ENCODE results near the gene PCSK2. TPM values are rescaled to one million over a fixed set of nuclear protein-coding genes. Genes with fewer than 3 reads are reported as not detected.

Gene PCSK2
- polyA plus RNA-seq, 2 of the 4 experiments (the other 2 are of a cell fraction), result 0.01 TPM; not detected in 1

- TF ChIP-seq ZNF302 (CRISPR knock-in tag; IDR thresholded peaks at IDR 0.05) (no peak), MAX (IDR thresholded peaks at IDR 0.05) (no peak), RARB (CRISPR knock-in tag; IDR thresholded peaks at IDR 0.05) (no peak)
Measured at GRCh38 chr20:17298751-17299150, 71.9 kb downstream of the PCSK2 start (continued).

GRCh38 chr20:17300113-17300512 is 73.3 kb downstream of the PCSK2 start:
- ATAC-seq, result no peak
- Histone ChIP-seq H3K4me1 (no peaks in the 10 kb centered on the region), H3K27ac (no peak overlapping the region), H3K4me2 (no peak overlapping the region), H3K9me3 (no peaks in the 10 kb centered on the region), H3K4me3 (no peak overlapping the region)
- no peak for TF ChIP-seq KDM1A (IDR thresholded peaks at IDR 0.05; ENCODE audit: low read depth)
- TF ChIP-seq MAFK (IDR thresholded peaks at IDR 0.05; ENCODE audit: partially characterized antibody), result no peak
- TF ChIP-seq RCOR1 (IDR thresholded peaks at IDR 0.05; ENCODE audit: low read depth, low read length), result no peak
- TF ChIP-seq SMC3 (IDR thresholded peaks at IDR 0.05), result no peak
- TF ChIP-seq RAD21 (conservative IDR thresholded peaks at IDR 0.05 in 1 of 2, IDR thresholded peaks at IDR 0.05 in 1 of 2), result no peak
- TF ChIP-seq HEYL (CRISPR knock-in tag; IDR thresholded peaks at IDR 0.05), result no peak
- TF ChIP-seq HDAC2 (IDR thresholded peaks at IDR 0.05), result no peak
- no peak for TF ChIP-seq CBX2 (IDR thresholded peaks at IDR 0.05; ENCODE audit: borderline replicate concordance, low read depth)
- TF ChIP-seq TP53 (CRISPR knock-in tag; IDR thresholded peaks at IDR 0.05), result no peak
- TF ChIP-seq POLR2A (IDR thresholded peaks at IDR 0.05; ENCODE audit: low read length), result no peak
- no peak for TF ChIP-seq HOXB13 (CRISPR knock-in tag; IDR thresholded peaks at IDR 0.05; ENCODE audit: low read depth)
- TF ChIP-seq CTCF (IDR thresholded peaks at IDR 0.05), result no peak
- no peak for TF ChIP-seq ATOH8 (CRISPR knock-in tag; IDR thresholded peaks at IDR 0.05; ENCODE audit: low read depth)
- no peak for TF ChIP-seq NPAS2 (CRISPR knock-in tag; IDR thresholded peaks at IDR 0.05; ENCODE audit: borderline replicate concordance)
- TF ChIP-seq FOXS1 (CRISPR knock-in tag; IDR thresholded peaks at IDR 0.05), result no peak
- no peak for TF ChIP-seq RNF2 (IDR thresholded peaks at IDR 0.05; ENCODE audit: borderline replicate concordance, low read depth)
- no peak for TF ChIP-seq ZC3H11A (IDR thresholded peaks at IDR 0.05)
- TF ChIP-seq REST (IDR thresholded peaks at IDR 0.05), result no peak
- TF ChIP-seq MAZ (IDR thresholded peaks at IDR 0.05; ENCODE audit: borderline replicate concordance, low read depth, low read length), result no peak
- POLR2A ChIA-PET, result no interaction called here
- no peak for DNase-seq (ENCODE audit: low read depth in 1 of 2, low spot score in 1 of 2)
- CTCF ChIA-PET, result no interaction called here
- no peak for FAIRE-seq
- 24% methylated on average over 2 of the region's 2 CpGs for WGBS (ENCODE audit: missing lambda C conversion rate)

Data from A549 (cell line).